Calu3 (cell line): ENCODE data around the gene KLHDC8A. TPM values are rescaled to one million over a fixed set of nuclear protein-coding genes. Genes with fewer than 3 reads are reported as not detected.
A peak's percentile ranks its signal among the peaks of the same experiment; 100 is the strongest.

ENCODE experiments used
- BruUV-seq: library from RNA; stranded (reverse); fragments of 400-500 nt; replicated peaks from 2 replicates; lab custom pipeline; 2021; lab: Mats Ljungman, UMichigan
- CTCF ChIA-PET: fragments of 300-600 bp; sonication (Branson Sonifier 250); formaldehyde crosslinking; loops from one replicate; lab custom pipeline; 2022; ENCODE audit warnings: antibody characterized with exemption; lab: Charles Lee
- DNase-seq: peaks from one replicate; pipeline ENCODE4 v3.0.0; 2022
- H3K27ac Mint-ChIP-seq: one replicate; pipeline ENCODE4 v1.8.0; 2022; ENCODE audit warnings: mixed read lengths; ENCODE audit not compliant: unreplicated experiment
- H3K27me3 Mint-ChIP-seq: one replicate; pipeline ENCODE4 v1.8.0; 2022; ENCODE audit warnings: mixed read lengths; ENCODE audit not compliant: unreplicated experiment
- H3K36me3 Mint-ChIP-seq: one replicate; pipeline ENCODE4 v1.8.0; 2022; ENCODE audit warnings: mild to moderate bottlenecking, moderate library complexity, mixed read lengths; ENCODE audit not compliant: insufficient read depth, unreplicated experiment
- H3K4me1 Mint-ChIP-seq: one replicate; pipeline ENCODE4 v1.8.0; 2022; ENCODE audit warnings: mild to moderate bottlenecking, low read depth, mixed read lengths; ENCODE audit not compliant: unreplicated experiment
- H3K4me3 Mint-ChIP-seq: one replicate; pipeline ENCODE4 v1.8.0; 2022; ENCODE audit warnings: mild to moderate bottlenecking, low read depth, moderate library complexity, mixed read lengths; ENCODE audit not compliant: unreplicated experiment
- H3K9me3 Mint-ChIP-seq: one replicate; pipeline ENCODE4 v1.8.0; 2022; ENCODE audit warnings: low read depth, mixed read lengths; ENCODE audit not compliant: unreplicated experiment
- CTCF ChIP-seq: fragments of 200-600 bp; IDR thresholded peaks from one replicate; pipeline ENCODE4 v1.8.0; 2022; ENCODE audit warnings: antibody characterized with exemption; ENCODE audit not compliant: unreplicated experiment
- intact Hi-C: fragments of 100-400 bp; cut with micrococcal nuclease; formaldehyde crosslinking; loops from one replicate; pipeline ENCODE4 v1.10.0; 2022; ENCODE audit not compliant: unreplicated experiment
- total RNA-seq: library from RNA; stranded (reverse); gene quantifications from 2 replicates; pipeline ENCODE4 v1.2.3, GENCODE V29; 2022

Gene KLHDC8A
- total RNA-seq, 1 experiment from 2014 or later, result not detected

DNA sequence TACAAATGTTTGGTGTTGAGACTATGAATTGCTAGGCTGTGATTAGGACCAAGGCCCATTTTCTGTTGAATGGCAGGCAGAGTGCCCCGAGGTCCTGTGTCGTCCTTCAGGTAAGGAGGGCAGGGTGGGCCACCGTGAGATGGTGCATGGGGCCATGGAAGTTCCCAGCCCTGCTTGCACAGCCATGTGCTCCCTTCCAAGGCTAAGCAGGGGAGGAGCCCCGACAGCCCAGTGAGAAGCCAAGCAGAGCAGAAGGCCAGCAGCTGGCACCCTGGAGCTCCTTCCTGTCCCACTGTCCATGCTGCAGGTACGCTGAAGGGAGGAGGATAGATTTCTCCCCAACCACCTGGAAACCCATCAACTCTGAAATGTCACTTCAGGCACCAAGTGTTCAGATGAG is 27.0 kb downstream of the KLHDC8A start:
- Mint-ChIP-seq H3K4me1 (peaks cover 8% of the 10 kb centered on the region), H3K27ac (no peak overlapping the region), H3K9me3 (no peaks in the 10 kb centered on the region), H3K36me3 (no peaks in the 10 kb centered on the region), H3K4me3 (no peak overlapping the region), H3K27me3 (peaks cover 86% of the 10 kb centered on the region)
- CTCF ChIA-PET, result interaction anchor here (0.6 to 11.0 kb wide), 5 partner anchors 9 to 64 kb away, joined by 3 to 303 read pairs (median 3); no protein-coding TSS in a partner anchor
- intact Hi-C loops, result no loop called here
- BruUV-seq, result no TSS peak
- no peak for DNase-seq
- no peak for TF ChIP-seq CTCF

DNA sequence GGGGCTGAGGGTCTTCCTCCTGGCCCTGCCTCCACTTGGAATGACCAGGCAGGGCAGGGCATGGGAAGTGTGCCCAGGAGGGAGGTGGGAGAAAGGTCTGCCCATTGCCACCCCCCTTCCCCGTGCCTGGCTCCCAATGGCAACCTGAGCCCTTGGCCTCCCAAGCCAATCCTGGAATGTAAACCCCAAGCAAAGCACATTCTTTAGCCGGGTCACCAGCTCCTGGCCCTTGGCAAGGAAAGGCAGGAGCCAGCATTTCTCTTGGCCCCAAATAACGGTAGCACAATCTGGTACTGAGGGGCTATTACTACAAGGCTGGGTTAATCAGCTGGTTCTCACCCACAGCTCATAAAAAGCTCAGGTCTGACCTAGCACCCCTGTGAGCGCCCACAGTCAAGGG is 28.2 kb downstream of the KLHDC8A start:
- H3K4me1 Mint-ChIP-seq, result peaks cover 9% of the 10 kb centered on the region
- no peaks in the 10 kb centered on the region for H3K9me3 Mint-ChIP-seq
- no TSS peak for BruUV-seq
- no peaks in the 10 kb centered on the region for H3K36me3 Mint-ChIP-seq
- H3K4me3 Mint-ChIP-seq, result no peak overlapping the region
- CTCF ChIA-PET, result interaction anchor here (11.0 kb wide), 1 partner anchor 56 kb away, joined by 303 read pairs; no protein-coding TSS in a partner anchor
- H3K27me3 Mint-ChIP-seq, result peaks cover 77% of the 10 kb centered on the region
- H3K27ac Mint-ChIP-seq, result no peak overlapping the region
- no peak for DNase-seq
- intact Hi-C loops, result no loop called here
- no peak for TF ChIP-seq CTCF

GRCh38 chr1:205326812-205327466 is 29.8 kb downstream of the KLHDC8A start:
- intact Hi-C loops, result no loop called here
- H3K9me3 Mint-ChIP-seq, result no peaks in the 10 kb centered on the region
- TF ChIP-seq CTCF, result no peak
- peaks cover 64% of the 10 kb centered on the region for H3K27me3 Mint-ChIP-seq
- no peak for DNase-seq
- CTCF ChIA-PET, result interaction anchor here (0.6 to 11.0 kb wide), 3 partner anchors 8 to 54 kb away, joined by 3 to 303 read pairs (median 3); no protein-coding TSS in a partner anchor
- no TSS peak for BruUV-seq
- peaks cover 9% of the 10 kb centered on the region for H3K4me1 Mint-ChIP-seq
- no peak overlapping the region for H3K27ac Mint-ChIP-seq
- no peaks in the 10 kb centered on the region for H3K36me3 Mint-ChIP-seq
- no peak overlapping the region for H3K4me3 Mint-ChIP-seq

DNA sequence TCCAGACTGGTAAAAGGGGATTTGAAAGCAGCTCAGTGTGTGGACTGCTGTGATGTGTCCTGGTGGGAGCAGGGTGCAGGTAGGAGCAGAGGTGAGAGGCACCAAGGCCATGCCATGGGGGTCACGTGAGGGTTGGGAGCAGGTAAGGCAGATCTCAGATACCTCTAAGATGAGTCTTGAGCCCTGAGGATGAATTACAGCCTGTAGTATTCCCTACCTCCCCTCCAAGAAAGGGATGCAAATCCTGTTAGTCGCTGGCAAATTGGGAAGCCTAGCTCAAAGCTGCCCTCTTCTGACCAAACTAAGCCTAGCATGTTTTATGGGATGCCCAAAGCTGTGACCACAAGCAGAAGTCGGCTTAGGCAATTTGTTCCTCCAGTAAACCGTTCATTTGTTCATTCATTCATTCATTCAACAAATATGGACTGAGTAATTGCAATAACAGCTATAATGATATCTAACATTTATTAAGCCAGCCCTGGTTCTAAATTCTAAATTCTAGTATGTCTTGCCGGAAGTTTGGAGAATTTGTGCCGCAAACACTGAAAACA is 31.3 kb downstream of the KLHDC8A start:
- no peaks in the 10 kb centered on the region for H3K9me3 Mint-ChIP-seq
- peak overlapping the region; percentile 15 for H3K27ac Mint-ChIP-seq
- H3K4me3 Mint-ChIP-seq, result no peak overlapping the region
- H3K36me3 Mint-ChIP-seq, result peaks cover 15% of the 10 kb centered on the region
- CTCF ChIA-PET, result interaction anchor here (0.6 to 11.0 kb wide), 14 partner anchors 10 to 199 kb away, joined by 3 to 303 read pairs (median 4); no protein-coding TSS in a partner anchor
- peak; percentile 84 for DNase-seq
- BruUV-seq, result no TSS peak
- intact Hi-C loops, result loop anchor here (1.0 kb wide), 1 partner anchor 52 kb away; no protein-coding TSS in a partner anchor
- H3K27me3 Mint-ChIP-seq, result peaks cover 49% of the 10 kb centered on the region
- peaks cover 16% of the 10 kb centered on the region for H3K4me1 Mint-ChIP-seq
- peak; percentile 73 for TF ChIP-seq CTCF
